Stomach (tissue), 9 donors: ENCODE results near the gene CHCHD3. TPM values are rescaled to one million over a fixed set of nuclear protein-coding genes. Genes with fewer than 3 reads are reported as not detected.

ENCODE experiments used
- DNase-seq, 2 donors: peaks; one replicate each; pipeline versions ENCODE4 v3.0.0 to v3.0.0-alpha.2; 2013 to 2019
- H3K27ac ChIP-seq, 5 donors: fragments of 200-600 bp in 4 of 5; sonication (generic) in 4 of 5; one replicate each; pipeline ENCODE4 v1.5.1; 2013 to 2019; ENCODE audit warnings: mild to moderate bottlenecking in 1 of 5, moderate library complexity in 1 of 5
- H3K27me3 ChIP-seq, 3 donors: fragments of 200-600 bp; sonication (generic); one replicate each; pipeline ENCODE4 v1.5.1; 2017 to 2019; ENCODE audit warnings: mixed run types in 1 of 3
- H3K36me3 ChIP-seq, 4 donors: fragments of 200-600 bp; sonication (generic); 1 replicate in 3 of 4; 2 replicates in 1 of 4; pipeline ENCODE4 v1.5.1; 2016 to 2019
- H3K4me1 ChIP-seq, 4 donors: fragments of 200-600 bp; sonication (generic); one replicate each; pipeline ENCODE4 v1.5.1; 2016 to 2019
- H3K4me3 ChIP-seq, 4 donors: fragments of 200-600 bp; sonication (generic) in 3 of 4; one replicate each; pipeline ENCODE4 v1.5.1; 2016 to 2019; ENCODE audit warnings: mild to moderate bottlenecking in 1 of 4
- H3K9me3 ChIP-seq, 4 donors: fragments of 200-600 bp; sonication (generic); one replicate each; pipeline ENCODE4 v1.5.1; 2016 to 2019
- EP300 ChIP-seq: sonication (generic); formaldehyde crosslinking; IDR thresholded peaks from one replicate; pipeline ENCODE4 v1.6.1; 2017; ENCODE audit warnings: antibody characterized with exemption
- POLR2A ChIP-seq, 4 donors: fragments of 450-650 bp; IDR thresholded peaks; one replicate each; pipeline ENCODE4 v1.6.1; 2016; ENCODE audit warnings: antibody characterized with exemption in 4 of 4, control low read depth in 2 of 4, mild to moderate bottlenecking in 1 of 4, moderate library complexity in 1 of 4
- POLR2AphosphoS5 ChIP-seq, 3 donors: sonication (generic); formaldehyde crosslinking; IDR thresholded peaks; one replicate each; pipeline ENCODE4 v1.6.1; 2016; ENCODE audit warnings: antibody characterized with exemption in 3 of 3
- WGBS, 5 donors: extraction: QIAGEN DNeasy Blood & Tissue Kit in 3 of 5; methylation state at CpG; one replicate each; pipeline versions ENCODE4 v1.1.5 to v1.1.7; 2013 to 2018; 5-methylcytosine and 5-hydroxymethylcytosine counted together
- intact Hi-C: fragments of 100-400 bp; cut with DNase I; formaldehyde crosslinking; loops from one replicate; pipeline ENCODE4 v1.15.1; 2023; ENCODE audit warnings: low total_unique reads
- polyA plus RNA-seq, 3 donors: library from polyadenylated mRNA; stranded (reverse); fragments of 200-250 nt; gene quantifications; one replicate each; pipeline ENCODE4 v1.2.3, GENCODE V29; 2013
- total RNA-seq, 5 donors: library from RNA; depleted of rRNA; stranded (reverse); fragments of >200 nt; gene quantifications; one replicate each; pipeline versions ENCODE4 v1.1.0 to v1.2.3, GENCODE V29; 2014 to 2016
- TF ChIP-seq, protein P1 (sequence below), 7 experiments: fragments of 450-650 bp in 4 of 7; fragments of 200-600 bp in 3 of 7; sonication (generic) in 3 of 7; IDR thresholded peaks; one replicate each; pipeline ENCODE4 v1.5.1; 2016 to 2019; ENCODE audit warnings: antibody characterized with exemption in 7 of 7, control low read depth in 2 of 7, mild to moderate bottlenecking in 1 of 7
- donor health status: healthy with polysubstance abuse.
- donor health status: Bipolar disorder and iron deficiency.
- donor health status: healthy.

Gene CHCHD3
- total and polyA plus RNA-seq, 8 donors, result 5.8 to 90.9 (median 39.9) TPM

DNA sequence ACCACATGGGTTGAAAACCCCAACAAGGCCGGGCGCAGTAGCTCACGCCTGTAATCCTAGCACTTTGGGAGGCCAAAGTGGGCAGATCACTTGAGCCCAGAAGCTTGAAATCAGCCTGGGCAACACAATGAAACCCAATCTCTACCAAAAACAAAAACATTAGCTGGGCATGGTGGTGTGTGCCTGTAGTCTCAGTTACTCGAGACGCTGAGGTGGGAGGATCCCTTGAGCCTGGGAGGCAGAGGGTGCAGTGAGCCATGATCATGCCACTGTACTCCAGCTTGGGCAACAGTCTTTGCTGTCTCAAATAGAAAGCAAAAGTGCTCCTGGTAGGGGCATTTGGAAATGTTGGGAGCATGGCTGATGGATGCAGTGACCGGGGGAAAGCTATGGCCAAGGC lies 296.0 kb downstream of the CHCHD3 start:
- Histone ChIP-seq H3K4me3 (no peak overlapping the region), H3K27me3 (no peaks in the 10 kb centered on the region), H3K36me3 (peaks cover 0 to 39% (median 30%) of the 10 kb centered on the region in 4 donors), H3K27ac (no peak overlapping the region), H3K4me1 (no peaks in the 10 kb centered on the region), H3K9me3 (no peaks in the 10 kb centered on the region)
- DNase-seq, result no peak
- intact Hi-C loops, result no loop called here
- no peak for TF ChIP-seq EP300
- TF ChIP-seq, protein P1, sequence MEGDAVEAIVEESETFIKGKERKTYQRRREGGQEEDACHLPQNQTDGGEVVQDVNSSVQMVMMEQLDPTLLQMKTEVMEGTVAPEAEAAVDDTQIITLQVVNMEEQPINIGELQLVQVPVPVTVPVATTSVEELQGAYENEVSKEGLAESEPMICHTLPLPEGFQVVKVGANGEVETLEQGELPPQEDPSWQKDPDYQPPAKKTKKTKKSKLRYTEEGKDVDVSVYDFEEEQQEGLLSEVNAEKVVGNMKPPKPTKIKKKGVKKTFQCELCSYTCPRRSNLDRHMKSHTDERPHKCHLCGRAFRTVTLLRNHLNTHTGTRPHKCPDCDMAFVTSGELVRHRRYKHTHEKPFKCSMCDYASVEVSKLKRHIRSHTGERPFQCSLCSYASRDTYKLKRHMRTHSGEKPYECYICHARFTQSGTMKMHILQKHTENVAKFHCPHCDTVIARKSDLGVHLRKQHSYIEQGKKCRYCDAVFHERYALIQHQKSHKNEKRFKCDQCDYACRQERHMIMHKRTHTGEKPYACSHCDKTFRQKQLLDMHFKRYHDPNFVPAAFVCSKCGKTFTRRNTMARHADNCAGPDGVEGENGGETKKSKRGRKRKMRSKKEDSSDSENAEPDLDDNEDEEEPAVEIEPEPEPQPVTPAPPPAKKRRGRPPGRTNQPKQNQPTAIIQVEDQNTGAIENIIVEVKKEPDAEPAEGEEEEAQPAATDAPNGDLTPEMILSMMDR (IDR thresholded peaks at IDR 0.05), result no peak
- TF ChIP-seq POLR2AphosphoS5 (IDR thresholded peaks at IDR 0.05), result no peak
- 95 to 97% (median 96%) methylated on average over 6 of the region's 6 CpGs for WGBS, 5 donors

DNA sequence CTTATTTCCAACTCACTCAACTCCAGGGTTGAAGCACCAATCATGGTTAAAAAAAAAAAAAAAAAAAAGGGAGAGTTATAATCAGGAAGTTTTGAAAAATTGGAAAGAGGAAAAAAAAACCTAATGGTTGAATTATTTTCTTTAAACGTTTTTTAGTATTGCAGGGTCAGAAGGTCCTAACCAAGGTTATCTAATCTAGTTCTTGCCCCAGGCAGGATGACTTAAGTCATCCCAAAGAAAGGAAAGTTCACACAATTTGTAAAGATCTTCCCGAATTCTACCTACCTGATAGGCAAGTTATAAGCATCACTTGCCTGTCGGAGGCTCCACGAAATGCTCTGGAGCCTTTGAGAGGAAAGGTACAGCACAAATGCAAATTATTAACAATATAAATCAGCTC lies 297.5 kb downstream of the CHCHD3 start:
- H3K9me3 ChIP-seq, result no peaks in the 10 kb centered on the region
- no peaks in the 10 kb centered on the region for H3K4me1 ChIP-seq
- H3K36me3 ChIP-seq, result peaks cover 0 to 39% (median 30%) of the 10 kb centered on the region in 4 donors
- no peaks in the 10 kb centered on the region for H3K27me3 ChIP-seq
- WGBS, 5 donors, result 77 to 80% (median 79%) methylated on average over 4 of the region's 4 CpGs
- no peak overlapping the region for H3K4me3 ChIP-seq
- intact Hi-C loops, result no loop called here
- H3K27ac ChIP-seq, result no peak overlapping the region
- TF ChIP-seq, protein P1 (IDR thresholded peaks at IDR 0.05), result no peak
- TF ChIP-seq POLR2A (IDR thresholded peaks at IDR 0.05), result no peak
- no peak for TF ChIP-seq EP300
- TF ChIP-seq POLR2AphosphoS5 (IDR thresholded peaks at IDR 0.05), result no peak
- no peak for DNase-seq

DNA sequence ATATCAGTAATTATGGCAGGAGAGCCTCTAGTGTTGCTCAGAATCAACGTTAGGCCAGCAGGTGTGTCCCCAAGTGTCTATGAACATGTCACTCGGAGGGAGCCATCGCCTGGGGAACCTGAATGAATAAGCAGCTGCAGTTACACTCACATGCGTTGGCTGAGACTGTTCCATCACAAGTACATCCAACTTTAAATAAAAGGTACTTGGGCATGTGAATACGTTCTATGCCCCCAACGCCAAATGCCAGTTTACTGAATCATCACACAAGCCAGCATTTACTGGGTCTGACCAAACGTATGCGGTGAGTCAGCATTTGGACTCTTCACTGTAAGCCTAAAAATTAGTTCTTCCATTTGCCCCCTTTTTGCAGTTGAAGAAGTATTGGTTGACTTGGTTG lies 298.1 kb downstream of the CHCHD3 start:
- Histone ChIP-seq H3K36me3 (peaks cover 0 to 35% (median 30%) of the 10 kb centered on the region in 4 donors), H3K4me3 (no peak overlapping the region), H3K4me1 (no peaks in the 10 kb centered on the region), H3K9me3 (no peaks in the 10 kb centered on the region), H3K27me3 (no peaks in the 10 kb centered on the region), H3K27ac (no peak overlapping the region)
- 87 to 93% (median 90%) methylated on average over 8 of the region's 8 CpGs for WGBS, 5 donors
- TF ChIP-seq POLR2AphosphoS5 (IDR thresholded peaks at IDR 0.05), result no peak
- TF ChIP-seq, protein P1 (IDR thresholded peaks at IDR 0.05), result no peak
- TF ChIP-seq EP300, result no peak
- TF ChIP-seq POLR2A (IDR thresholded peaks at IDR 0.05), result no peak
- DNase-seq, result no peak
- intact Hi-C loops, result no loop called here

DNA sequence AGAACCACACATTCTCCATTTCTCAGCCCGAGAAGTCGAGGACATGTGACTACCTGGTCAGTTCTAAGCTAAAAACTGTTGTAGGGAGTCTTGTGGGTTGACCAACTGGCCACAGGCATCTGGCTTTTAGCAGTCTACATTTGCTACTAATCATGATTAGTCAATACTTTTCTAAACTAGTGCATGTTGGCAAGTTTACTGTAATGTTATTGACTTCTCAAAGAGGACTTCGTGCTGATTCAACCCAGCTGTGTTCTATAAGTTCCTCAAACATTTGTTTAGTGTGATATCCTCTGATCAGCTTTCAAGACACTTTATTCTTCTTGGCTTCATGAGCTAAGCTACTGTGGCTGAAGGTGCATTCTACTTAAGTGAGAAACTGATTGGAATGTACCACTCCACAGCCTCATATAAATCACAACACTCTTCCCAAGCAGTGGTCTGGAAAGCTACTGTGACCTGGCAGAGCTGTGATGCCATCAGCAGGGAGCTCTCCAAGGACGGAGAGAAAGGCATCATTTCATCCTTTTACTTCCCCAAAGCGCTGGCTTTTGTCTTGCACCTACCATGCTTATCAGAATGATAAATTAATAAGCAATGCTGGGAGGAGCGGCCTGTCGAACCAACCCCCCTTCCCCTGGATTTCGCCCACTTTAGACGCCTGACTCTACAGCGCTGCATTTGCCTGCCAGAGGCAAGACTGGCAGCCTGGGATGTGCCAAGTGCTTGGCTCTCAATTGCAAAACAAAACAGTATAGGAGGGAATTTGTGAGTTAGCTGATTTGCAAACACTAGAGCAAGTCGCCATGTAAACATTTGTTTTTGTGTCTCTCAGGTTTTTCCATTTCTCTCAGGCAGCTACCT lies 298.9 kb downstream of the CHCHD3 start:
- DNase-seq, result no peak
- no peak overlapping the region for H3K4me3 ChIP-seq
- TF ChIP-seq, protein P1 (IDR thresholded peaks at IDR 0.05), result no peak
- TF ChIP-seq POLR2A (IDR thresholded peaks at IDR 0.05) (no peak), POLR2AphosphoS5 (IDR thresholded peaks at IDR 0.05) (no peak), EP300 (no peak)
- no peaks in the 10 kb centered on the region for H3K9me3 ChIP-seq
- intact Hi-C loops, result no loop called here
- H3K4me1 ChIP-seq, result no peaks in the 10 kb centered on the region
- 80 to 91% (median 89%) methylated on average over 11 of the region's 11 CpGs for WGBS, 5 donors
- H3K27ac ChIP-seq, result no peak overlapping the region
- H3K27me3 ChIP-seq, result no peaks in the 10 kb centered on the region
- peaks cover 0 to 33% (median 28%) of the 10 kb centered on the region in 4 donors for H3K36me3 ChIP-seq
